Astrocyte of the spinal cord (primary cell): ENCODE results near the gene KCTD1.
A peak's percentile ranks its signal among the peaks of the same experiment; 100 is the strongest.
"Not testable (repeated sequence)": the region's sequence is repeated elsewhere in the genome, so short reads cannot be mapped to it uniquely, and the experiment has no call there.

Experiments
- DNase-seq: peaks from one replicate; pipeline ENCODE4 v3.0.0; 2011; ENCODE audit warnings: low read depth, low spot score
- H3K4me3 ChIP-seq: 2 replicates; pipeline ENCODE4 v1.5.1; 2011; ENCODE audit warnings: low read depth, mild to moderate bottlenecking, low read length, moderate library complexity
- in situ Hi-C: cut with HindIII; loops from 2 replicates; pipeline ENCODE4 v1.10.0; 2017; ENCODE audit warnings: low sequenced_read_pairs
- TF ChIP-seq, protein P1 (sequence below): IDR thresholded peaks from 2 replicates; pipeline ENCODE4 v1.5.1; 2012; ENCODE audit warnings: low read depth, mild to moderate bottlenecking, low read length, inconsistent platforms

KCTD1 gene

DNA sequence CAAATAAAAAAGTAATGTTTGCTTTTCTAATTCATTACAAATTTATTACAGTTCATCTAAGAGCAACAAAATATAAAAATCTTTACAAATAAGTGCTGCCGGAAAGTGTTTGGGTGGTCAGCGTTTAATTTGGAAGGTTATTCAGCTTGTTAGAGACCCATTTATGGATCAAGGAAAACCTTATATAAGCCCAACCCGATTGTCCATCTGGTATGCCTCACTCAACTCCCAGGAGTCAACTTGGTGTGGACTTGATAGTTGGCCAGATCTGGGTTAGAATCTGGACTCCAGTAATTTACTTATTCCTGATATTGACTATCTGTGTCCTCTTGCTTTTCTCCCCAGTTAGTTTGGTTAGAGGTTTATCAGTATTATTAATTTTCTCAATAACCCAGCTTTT lies 106.2 kb downstream of the KCTD1 start:
- TF ChIP-seq, protein P1, sequence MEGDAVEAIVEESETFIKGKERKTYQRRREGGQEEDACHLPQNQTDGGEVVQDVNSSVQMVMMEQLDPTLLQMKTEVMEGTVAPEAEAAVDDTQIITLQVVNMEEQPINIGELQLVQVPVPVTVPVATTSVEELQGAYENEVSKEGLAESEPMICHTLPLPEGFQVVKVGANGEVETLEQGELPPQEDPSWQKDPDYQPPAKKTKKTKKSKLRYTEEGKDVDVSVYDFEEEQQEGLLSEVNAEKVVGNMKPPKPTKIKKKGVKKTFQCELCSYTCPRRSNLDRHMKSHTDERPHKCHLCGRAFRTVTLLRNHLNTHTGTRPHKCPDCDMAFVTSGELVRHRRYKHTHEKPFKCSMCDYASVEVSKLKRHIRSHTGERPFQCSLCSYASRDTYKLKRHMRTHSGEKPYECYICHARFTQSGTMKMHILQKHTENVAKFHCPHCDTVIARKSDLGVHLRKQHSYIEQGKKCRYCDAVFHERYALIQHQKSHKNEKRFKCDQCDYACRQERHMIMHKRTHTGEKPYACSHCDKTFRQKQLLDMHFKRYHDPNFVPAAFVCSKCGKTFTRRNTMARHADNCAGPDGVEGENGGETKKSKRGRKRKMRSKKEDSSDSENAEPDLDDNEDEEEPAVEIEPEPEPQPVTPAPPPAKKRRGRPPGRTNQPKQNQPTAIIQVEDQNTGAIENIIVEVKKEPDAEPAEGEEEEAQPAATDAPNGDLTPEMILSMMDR = no peak
- DNase-seq = no peak
- in situ Hi-C loops = no loop called here

DNA sequence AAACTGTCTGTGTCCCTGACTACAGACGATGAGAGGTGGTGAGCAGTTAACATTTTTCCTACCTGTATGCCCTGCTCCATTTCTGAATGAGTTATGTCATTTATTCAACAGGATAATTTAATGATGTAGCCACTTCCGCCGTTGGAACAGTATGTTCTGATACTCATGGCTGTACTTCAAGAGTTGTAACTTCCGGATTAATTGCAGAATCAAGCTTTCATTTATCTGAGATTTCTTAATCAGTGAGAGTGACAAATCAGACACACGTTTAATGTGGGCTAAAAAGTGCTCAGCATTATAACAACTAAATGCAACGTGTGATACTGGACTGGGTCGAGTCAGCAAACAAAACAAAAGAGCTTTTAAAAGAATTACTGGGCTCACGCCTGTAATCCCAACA lies 107.7 kb downstream of the KCTD1 start:
- H3K4me3 ChIP-seq = no peak overlapping the region
- TF ChIP-seq, protein P1 = no peak
- in situ Hi-C loops = no loop called here
- DNase-seq = no peak

More for the DNA sequence above, 106.2 kb downstream of the KCTD1 start:
- no peak overlapping the region for H3K4me3 ChIP-seq

DNA sequence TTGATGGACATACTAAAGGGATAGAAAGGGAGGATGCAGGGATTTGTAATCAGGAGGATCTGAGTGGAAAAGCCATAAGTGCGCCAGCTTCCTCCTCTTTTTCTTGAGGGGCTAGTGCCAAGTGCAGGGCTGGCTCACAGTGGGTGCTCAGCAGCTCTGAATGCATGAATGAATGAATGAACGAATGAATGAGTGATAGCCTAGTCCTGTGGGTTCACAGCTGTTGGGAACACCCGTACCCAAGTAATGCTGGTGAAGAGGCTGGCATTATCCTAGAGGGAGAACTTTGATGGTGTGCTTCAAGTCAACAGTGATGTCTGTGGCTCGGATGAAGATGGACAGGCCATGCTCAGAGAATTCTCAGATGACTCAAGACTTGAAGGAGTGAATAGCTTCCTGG lies 108.8 kb downstream of the KCTD1 start:
- in situ Hi-C loops = no loop called here
- TF ChIP-seq, protein P1 = no peak
- no peak for DNase-seq
- H3K4me3 ChIP-seq = no peak overlapping the region

DNA sequence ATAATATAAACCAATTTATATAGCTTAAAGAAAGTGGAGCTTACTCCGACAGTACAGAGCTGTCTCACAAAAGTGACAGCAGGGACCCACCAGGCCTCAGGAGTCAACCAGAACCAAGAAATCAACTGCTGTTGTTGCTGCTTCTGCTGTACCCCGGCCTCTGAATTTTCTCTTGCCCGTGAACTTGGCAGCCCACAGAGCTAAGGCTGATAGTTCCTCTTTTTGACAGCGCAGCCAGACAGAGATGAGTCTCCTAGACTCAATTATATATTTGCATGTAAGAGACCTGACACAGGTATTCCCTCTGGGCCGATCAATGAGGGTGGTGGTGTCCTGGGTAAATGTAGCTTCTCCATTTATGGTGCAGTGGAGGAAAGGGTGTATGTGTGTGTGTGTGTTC lies 109.4 kb downstream of the KCTD1 start:
- H3K4me3 ChIP-seq = no peak overlapping the region
- TF ChIP-seq, protein P1 = no peak
- DNase-seq = no peak
- in situ Hi-C loops = no loop called here

DNA sequence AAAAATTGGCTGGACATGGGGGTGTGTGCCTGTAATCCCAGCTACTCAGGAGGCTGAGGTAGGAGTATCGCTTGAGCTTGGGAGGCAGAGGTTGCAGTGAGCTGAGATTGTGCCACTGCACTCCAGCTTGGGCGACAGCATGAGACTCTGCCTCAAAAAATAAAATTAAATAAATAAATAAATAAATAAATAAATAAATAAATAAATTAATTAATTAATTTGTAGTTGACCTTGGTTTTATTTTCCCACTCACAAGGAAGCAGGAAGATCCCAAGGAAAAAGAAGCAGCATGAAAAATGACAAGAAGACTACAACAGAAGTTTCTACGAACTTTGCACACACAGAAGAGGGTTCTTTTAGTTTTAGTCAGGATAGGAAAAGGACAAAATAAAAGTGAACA lies 110.7 kb downstream of the KCTD1 start:
- H3K4me3 ChIP-seq, DNase-seq, in situ Hi-C loops: not testable (repeated sequence)

DNA sequence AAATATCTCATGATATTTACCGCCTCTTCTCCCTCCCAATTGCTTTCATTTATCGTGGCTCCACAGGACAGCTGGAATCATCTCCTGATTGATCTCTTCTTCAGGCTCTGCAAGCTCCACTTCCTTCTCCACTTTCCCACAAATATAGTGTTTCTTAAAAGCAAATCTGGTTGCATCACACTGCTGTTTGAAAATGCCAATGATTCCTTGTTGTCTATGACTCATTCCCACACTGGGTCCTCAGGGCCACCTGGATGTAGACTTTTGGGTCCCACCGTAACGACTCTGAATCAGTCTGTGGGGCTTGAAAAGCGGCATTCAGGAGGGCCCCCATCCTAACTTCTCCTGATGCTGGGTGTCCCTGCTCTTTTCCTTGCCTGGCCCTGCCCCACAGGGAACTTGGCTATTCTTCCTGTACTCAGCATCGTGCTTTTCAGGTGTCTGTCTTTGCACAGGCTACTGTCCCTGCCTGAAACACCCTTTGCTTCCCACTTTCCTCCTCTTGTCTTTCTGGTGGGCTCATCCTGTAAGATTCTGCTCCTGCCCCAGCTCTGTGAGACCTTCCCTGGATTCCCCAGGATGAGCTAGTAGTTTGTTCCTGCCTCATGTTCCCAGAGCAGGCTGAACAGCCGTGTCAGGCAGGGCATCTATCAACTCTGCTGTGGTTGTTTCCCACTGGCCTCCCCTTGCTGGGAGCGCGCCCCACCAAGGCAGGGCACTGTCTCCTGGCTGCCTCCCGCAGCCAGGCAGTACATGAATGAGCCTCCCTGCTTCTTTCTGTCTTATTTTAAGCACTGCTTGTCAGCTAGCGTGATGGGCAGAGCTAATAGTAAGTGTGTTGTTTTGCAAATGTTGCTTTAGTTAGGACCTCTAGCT lies 111.9 kb downstream of the KCTD1 start:
- in situ Hi-C loops = no loop called here
- peak; percentile 87 for DNase-seq
- no peak overlapping the region for H3K4me3 ChIP-seq
- TF ChIP-seq, protein P1 = no peak

DNA sequence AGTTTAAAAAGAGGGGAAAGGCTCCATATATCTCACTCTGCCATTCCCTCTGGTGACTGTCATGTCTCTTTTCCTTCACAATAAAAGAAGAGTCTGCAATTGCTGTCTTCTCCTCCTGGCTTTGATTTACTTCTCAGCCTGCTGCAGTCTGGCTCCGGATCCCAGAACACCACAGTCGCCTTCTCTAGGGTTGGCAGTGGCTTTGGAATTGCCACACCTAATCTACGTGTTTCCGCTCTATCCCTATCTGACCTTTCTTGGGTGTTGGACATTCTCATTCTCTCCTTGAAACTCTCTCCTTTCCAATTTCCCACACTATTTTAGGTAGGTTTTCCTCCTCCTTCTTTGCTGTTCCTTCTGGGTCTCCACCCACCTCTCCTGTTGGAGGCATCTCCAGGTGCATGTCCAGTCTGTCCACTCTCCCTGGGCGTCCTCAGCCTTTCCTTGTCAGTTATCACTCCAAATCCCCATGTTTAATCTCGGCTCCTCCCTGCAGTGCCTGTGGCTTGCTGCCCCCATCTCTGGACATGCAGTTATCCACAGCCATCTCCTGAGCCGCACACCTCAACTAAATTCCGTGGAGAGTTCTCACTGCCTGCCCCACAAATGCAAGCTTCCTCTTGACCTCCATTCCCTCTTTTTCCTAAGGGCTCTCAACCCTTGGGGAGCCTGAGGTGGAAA lies 112.8 kb downstream of the KCTD1 start:
- in situ Hi-C loops = no loop called here
- no peak for DNase-seq
- TF ChIP-seq, protein P1 = no peak
- H3K4me3 ChIP-seq = no peak overlapping the region
